Measurements from ENCODE around the gene GAREM1.

The GAREM1 gene

DNA sequence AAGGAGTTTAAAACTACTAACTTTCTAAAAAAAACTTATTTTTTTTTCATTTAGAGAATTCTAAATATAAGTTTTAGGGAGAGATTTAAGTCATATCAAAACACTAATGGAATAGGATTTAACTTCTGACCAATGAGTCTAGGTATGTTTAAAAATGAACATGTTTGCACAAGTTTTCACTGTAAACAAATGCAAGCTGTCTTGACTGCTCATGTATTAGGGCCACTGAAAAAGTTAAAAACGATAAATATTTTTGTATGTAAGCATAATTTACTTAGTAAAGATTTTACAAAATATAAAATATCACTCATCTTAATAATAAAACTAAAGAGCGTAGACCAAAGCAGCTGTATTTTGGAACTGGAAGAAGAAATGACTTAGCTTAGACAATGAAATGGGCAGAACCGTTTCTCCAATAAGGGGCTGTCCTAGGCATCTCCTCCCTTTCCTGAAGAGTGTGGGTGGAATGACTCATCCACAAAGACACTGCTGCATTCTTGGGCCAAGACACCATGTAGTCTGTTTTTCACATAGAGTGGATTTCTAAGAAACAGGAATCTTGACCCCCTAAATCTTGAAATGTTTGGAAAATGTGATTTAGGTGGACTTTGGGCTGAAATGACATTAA, 162.1 kb downstream of the GAREM1 start:
- Histone ChIP-seq H3K4me2 (ENCODE audit: low read length) (no peak overlapping the region), H4K20me1 (ENCODE audit: insufficient read depth, low read length) (no peaks in the 10 kb centered on the region), H3K4me1 (ENCODE audit: low read length) (no peaks in the 10 kb centered on the region), H3K9ac (ENCODE audit: low read length) (no peak overlapping the region), H2AFZ (ENCODE audit: low read depth, low read length) (no peak overlapping the region), H3K9me3 (ENCODE audit: insufficient read depth, low read length) (no peaks in the 10 kb centered on the region), H3K79me2 (ENCODE audit: low read length) (no peaks in the 10 kb centered on the region), H3K4me3 (ENCODE audit: low read length) (no peak overlapping the region), H3K27ac (ENCODE audit: low read length) (no peak overlapping the region), H3K36me3 (replicated peaks; ENCODE audit: low read depth, low read length) (no peaks in the 10 kb centered on the region), H3K27me3 (ENCODE audit: low read depth, low read length) (no peaks in the 10 kb centered on the region)
- TF ChIP-seq EZH2phosphoT487 (IDR thresholded peaks at IDR 0.05; ENCODE audit: low read depth): no peak
- TF ChIP-seq, protein P1, sequence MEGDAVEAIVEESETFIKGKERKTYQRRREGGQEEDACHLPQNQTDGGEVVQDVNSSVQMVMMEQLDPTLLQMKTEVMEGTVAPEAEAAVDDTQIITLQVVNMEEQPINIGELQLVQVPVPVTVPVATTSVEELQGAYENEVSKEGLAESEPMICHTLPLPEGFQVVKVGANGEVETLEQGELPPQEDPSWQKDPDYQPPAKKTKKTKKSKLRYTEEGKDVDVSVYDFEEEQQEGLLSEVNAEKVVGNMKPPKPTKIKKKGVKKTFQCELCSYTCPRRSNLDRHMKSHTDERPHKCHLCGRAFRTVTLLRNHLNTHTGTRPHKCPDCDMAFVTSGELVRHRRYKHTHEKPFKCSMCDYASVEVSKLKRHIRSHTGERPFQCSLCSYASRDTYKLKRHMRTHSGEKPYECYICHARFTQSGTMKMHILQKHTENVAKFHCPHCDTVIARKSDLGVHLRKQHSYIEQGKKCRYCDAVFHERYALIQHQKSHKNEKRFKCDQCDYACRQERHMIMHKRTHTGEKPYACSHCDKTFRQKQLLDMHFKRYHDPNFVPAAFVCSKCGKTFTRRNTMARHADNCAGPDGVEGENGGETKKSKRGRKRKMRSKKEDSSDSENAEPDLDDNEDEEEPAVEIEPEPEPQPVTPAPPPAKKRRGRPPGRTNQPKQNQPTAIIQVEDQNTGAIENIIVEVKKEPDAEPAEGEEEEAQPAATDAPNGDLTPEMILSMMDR (IDR thresholded peaks at IDR 0.05; ENCODE audit: low read depth, low read length): no peak

DNA sequence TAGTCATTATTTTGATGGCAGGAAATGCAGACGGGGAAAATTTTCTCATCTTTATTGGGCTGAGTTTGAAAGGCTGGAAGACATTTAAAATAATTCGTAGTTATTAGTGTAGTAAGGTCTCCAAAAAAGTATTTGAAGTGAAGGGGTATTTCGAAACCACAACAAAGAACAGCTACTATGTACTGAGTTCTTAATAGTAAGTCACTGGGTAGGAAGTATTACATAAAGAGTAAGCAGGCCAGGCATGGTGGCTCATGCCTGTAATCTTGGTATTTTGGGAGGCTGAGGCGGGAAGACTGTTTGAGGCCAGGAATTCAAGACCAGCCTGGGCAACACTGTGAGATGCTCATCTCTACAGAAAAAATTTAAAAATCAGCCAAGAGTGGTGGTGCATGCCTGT, 167.3 kb downstream of the GAREM1 start:
- Histone ChIP-seq H3K4me1 (ENCODE audit: low read length) (peaks cover 13% of the 10 kb centered on the region), H2AFZ (ENCODE audit: low read depth, low read length) (no peak overlapping the region), H3K9me3 (ENCODE audit: insufficient read depth, low read length) (no peaks in the 10 kb centered on the region), H3K27me3 (ENCODE audit: low read depth, low read length) (no peaks in the 10 kb centered on the region), H3K79me2 (ENCODE audit: low read length) (no peaks in the 10 kb centered on the region), H3K27ac (ENCODE audit: low read length) (no peak overlapping the region), H3K4me3 (ENCODE audit: low read length) (no peak overlapping the region), H3K4me2 (ENCODE audit: low read length) (no peak overlapping the region), H3K36me3 (replicated peaks; ENCODE audit: low read depth, low read length) (no peaks in the 10 kb centered on the region), H3K9ac (ENCODE audit: low read length) (no peak overlapping the region), H4K20me1 (ENCODE audit: insufficient read depth, low read length) (no peaks in the 10 kb centered on the region)
- TF ChIP-seq, protein P1 (IDR thresholded peaks at IDR 0.05; ENCODE audit: low read depth, low read length): no peak
- TF ChIP-seq EZH2phosphoT487 (IDR thresholded peaks at IDR 0.05; ENCODE audit: low read depth): no peak

DNA sequence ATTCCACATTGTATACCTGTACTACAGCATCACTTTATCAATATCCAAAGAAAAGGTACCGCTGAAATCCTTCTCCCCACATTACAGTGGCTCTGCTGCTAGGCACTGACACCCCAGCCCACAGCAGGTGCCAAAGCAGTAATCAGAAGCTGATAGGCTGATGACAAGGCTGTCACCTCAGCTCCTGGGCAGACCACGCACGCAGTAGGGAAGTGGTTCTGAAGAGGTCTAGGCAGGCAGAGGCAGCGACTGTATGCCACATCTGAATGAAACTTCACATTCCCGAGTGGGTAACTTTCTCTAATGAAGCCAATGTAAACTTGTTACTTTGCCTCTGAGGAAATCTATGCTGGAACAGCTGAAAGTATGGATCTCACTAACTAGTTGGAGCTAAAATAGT, 167.9 kb downstream of the GAREM1 start:
- Histone ChIP-seq H3K9ac (ENCODE audit: low read length) (no peak overlapping the region), H3K4me3 (ENCODE audit: low read length) (no peak overlapping the region), H2AFZ (ENCODE audit: low read depth, low read length) (no peak overlapping the region), H4K20me1 (ENCODE audit: insufficient read depth, low read length) (no peaks in the 10 kb centered on the region), H3K36me3 (replicated peaks; ENCODE audit: low read depth, low read length) (no peaks in the 10 kb centered on the region), H3K9me3 (ENCODE audit: insufficient read depth, low read length) (no peaks in the 10 kb centered on the region), H3K27ac (ENCODE audit: low read length) (no peak overlapping the region), H3K4me2 (ENCODE audit: low read length) (no peak overlapping the region), H3K27me3 (ENCODE audit: low read depth, low read length) (no peaks in the 10 kb centered on the region), H3K79me2 (ENCODE audit: low read length) (no peaks in the 10 kb centered on the region), H3K4me1 (ENCODE audit: low read length) (peaks cover 13% of the 10 kb centered on the region)
- TF ChIP-seq EZH2phosphoT487 (IDR thresholded peaks at IDR 0.05; ENCODE audit: low read depth): no peak
- TF ChIP-seq, protein P1 (IDR thresholded peaks at IDR 0.05; ENCODE audit: low read depth, low read length): no peak

DNA sequence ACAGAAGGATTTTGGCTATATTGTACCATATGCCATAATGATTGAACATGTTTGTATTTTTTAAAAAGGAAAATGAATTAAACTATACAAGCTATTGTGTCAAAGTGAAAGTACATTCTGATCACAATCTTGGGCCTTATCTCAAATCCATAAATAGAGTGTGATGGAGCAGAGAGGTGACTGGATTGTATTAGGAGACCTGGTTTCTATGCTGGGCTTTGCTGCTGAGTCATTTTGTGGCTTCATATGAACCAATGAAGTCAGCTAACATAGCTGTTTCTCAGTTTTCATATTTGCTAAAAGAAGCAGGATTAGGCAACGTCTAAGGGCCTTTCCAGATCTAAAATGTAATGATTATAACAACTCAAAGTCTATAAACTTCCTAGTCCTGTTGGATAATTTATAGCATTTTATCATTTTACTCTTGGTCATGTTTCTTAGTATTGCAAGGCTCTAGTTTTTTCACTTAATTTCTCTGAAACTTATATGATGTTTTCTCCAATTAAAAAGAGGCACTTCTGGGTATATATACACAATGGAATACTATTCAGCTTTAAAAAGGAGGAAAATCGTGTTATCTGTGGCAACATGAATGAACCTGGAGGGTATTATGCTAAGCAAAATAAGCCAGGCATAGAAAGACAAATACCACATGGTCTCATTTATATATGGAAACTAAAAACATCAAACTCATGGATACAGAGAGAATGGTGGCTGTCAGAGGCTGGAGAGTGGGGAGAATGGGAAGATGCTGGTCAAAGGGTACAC, 168.5 kb downstream of the GAREM1 start:
- Histone ChIP-seq H3K4me2 (ENCODE audit: low read length) (no peak overlapping the region), H2AFZ (ENCODE audit: low read depth, low read length) (no peak overlapping the region), H3K9ac (ENCODE audit: low read length) (no peak overlapping the region), H3K36me3 (replicated peaks; ENCODE audit: low read depth, low read length) (no peaks in the 10 kb centered on the region), H3K9me3 (ENCODE audit: insufficient read depth, low read length) (no peaks in the 10 kb centered on the region), H4K20me1 (ENCODE audit: insufficient read depth, low read length) (no peaks in the 10 kb centered on the region), H3K4me3 (ENCODE audit: low read length) (no peak overlapping the region), H3K27ac (ENCODE audit: low read length) (no peak overlapping the region), H3K79me2 (ENCODE audit: low read length) (no peaks in the 10 kb centered on the region), H3K27me3 (ENCODE audit: low read depth, low read length) (no peaks in the 10 kb centered on the region), H3K4me1 (ENCODE audit: low read length) (peaks cover 13% of the 10 kb centered on the region)
- TF ChIP-seq, protein P1 (IDR thresholded peaks at IDR 0.05; ENCODE audit: low read depth, low read length): no peak
